Mucosa of stomach (tissue), 1 donor: Measurements from ENCODE around the gene CGNL1.

ENCODE experiments used
- H3K27me3 ChIP-seq: one replicate; pipeline ENCODE4 v1.7.0; 2013; ENCODE audit warnings: mild to moderate bottlenecking, low read length; ENCODE audit not compliant: control insufficient read depth, insufficient read depth
- H3K36me3 ChIP-seq: one replicate; pipeline ENCODE4 v1.7.0; 2013; ENCODE audit warnings: low read length; ENCODE audit not compliant: control insufficient read depth, insufficient read depth
- H3K4me1 ChIP-seq: one replicate; pipeline ENCODE4 v1.7.0; 2013; ENCODE audit warnings: mild to moderate bottlenecking, low read length; ENCODE audit not compliant: control insufficient read depth, insufficient read depth
- H3K4me3 ChIP-seq: one replicate; pipeline ENCODE4 v1.7.0; 2013; ENCODE audit warnings: low read length
- H3K9ac ChIP-seq: one replicate; pipeline ENCODE4 v1.7.0; 2013; ENCODE audit warnings: mild to moderate bottlenecking, low read length, moderate library complexity
- H3K9me3 ChIP-seq: one replicate; pipeline ENCODE4 v1.7.0; 2013; ENCODE audit warnings: mild to moderate bottlenecking, low read length, moderate library complexity; ENCODE audit not compliant: control insufficient read depth
- donor health status: Pancreatic carcinoma.

Gene CGNL1

DNA sequence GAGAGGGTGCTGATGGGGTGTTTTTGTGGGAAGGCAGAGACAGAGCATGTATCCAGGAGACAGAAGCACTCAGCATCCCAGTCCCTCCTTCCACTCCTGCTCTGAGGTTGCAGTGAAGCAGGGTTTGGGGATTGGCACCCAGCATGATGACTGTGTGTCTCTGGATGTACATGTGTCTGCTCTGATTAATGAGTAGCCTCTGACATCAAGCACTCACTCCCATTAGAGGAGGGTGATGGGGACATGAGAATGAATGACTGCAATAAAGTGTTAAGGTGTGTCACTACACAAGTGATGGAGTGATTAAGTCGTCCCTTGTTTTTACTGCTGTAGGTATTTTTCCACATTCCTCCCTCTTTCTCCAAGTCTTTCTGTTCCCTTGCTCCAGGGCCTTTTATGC is 205.8 kb downstream of the CGNL1 start:
- no peaks in the 10 kb centered on the region for H3K9me3 ChIP-seq
- no peak overlapping the region for H3K4me3 ChIP-seq
- H3K4me1 ChIP-seq, result peaks cover 46% of the 10 kb centered on the region
- H3K27me3 ChIP-seq, result no peaks in the 10 kb centered on the region
- H3K9ac ChIP-seq, result no peak overlapping the region
- H3K36me3 ChIP-seq, result no peaks in the 10 kb centered on the region

DNA sequence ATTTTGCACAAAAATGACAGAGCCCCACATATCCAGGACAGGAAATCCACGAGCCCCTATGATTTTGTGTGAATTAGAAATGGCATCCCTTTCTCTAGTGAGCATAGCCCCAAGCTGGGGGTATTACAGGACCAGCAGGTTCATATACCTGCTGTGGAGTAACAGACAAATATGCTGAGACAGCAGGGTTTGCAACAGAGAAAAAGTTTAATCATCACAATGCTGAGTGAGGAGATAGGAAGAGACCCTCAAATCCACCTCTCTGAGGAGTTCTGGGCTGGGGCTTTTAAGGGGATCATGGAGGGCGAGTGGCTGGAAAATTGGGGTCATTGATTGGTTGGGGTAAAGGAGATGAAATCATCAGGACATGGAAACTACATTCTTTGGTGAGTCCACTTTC is 207.0 kb downstream of the CGNL1 start:
- H3K4me3 ChIP-seq, result no peak overlapping the region
- H3K36me3 ChIP-seq, result no peaks in the 10 kb centered on the region
- no peak overlapping the region for H3K9ac ChIP-seq
- no peaks in the 10 kb centered on the region for H3K27me3 ChIP-seq
- H3K4me1 ChIP-seq, result peaks cover 56% of the 10 kb centered on the region
- no peaks in the 10 kb centered on the region for H3K9me3 ChIP-seq

- Histone ChIP-seq H3K27me3 (no peaks in the 10 kb centered on the region), H3K36me3 (no peaks in the 10 kb centered on the region), H3K9me3 (no peaks in the 10 kb centered on the region), H3K4me1 (peaks cover 56% of the 10 kb centered on the region), H3K4me3 (no peak overlapping the region), H3K9ac (no peak overlapping the region)
Measured at GRCh38 chr15:57583720-57584119, 207.4 kb downstream of the CGNL1 start.

- peaks cover 58% of the 10 kb centered on the region for H3K4me1 ChIP-seq
- no peaks in the 10 kb centered on the region for H3K27me3 ChIP-seq
- H3K4me3 ChIP-seq, result no peak overlapping the region
- no peaks in the 10 kb centered on the region for H3K36me3 ChIP-seq
- H3K9ac ChIP-seq, result no peak overlapping the region
- H3K9me3 ChIP-seq, result no peaks in the 10 kb centered on the region
Measured at GRCh38 chr15:57586661-57587424, 210.5 kb downstream of the CGNL1 start.

DNA sequence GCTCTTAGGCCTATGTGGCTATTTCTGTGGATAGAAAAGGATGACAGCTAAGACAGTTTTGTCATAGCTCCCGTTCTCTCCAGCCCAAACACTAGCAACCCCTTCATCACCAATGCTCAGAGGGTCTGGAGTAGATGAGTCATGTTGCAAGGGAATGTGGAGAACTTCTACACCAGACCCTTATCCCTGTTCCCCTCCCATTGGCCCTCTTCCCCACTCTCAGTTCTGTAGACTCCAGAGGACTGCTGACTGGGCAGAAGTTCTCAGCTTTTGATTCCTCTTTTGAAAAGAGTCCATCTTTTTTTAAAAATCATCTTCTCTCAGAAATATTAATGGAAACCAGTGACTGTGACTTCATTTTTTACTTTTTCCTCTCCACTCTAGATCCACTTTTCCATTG is 213.0 kb downstream of the CGNL1 start:
- no peaks in the 10 kb centered on the region for H3K36me3 ChIP-seq
- H3K4me3 ChIP-seq, result no peak overlapping the region
- H3K27me3 ChIP-seq, result no peaks in the 10 kb centered on the region
- no peak overlapping the region for H3K9ac ChIP-seq
- H3K9me3 ChIP-seq, result no peaks in the 10 kb centered on the region
- peaks cover 56% of the 10 kb centered on the region for H3K4me1 ChIP-seq

GRCh38 chr15:57589754-57590153 is 213.4 kb downstream of the CGNL1 start:
- no peaks in the 10 kb centered on the region for H3K9me3 ChIP-seq
- no peaks in the 10 kb centered on the region for H3K36me3 ChIP-seq
- no peak overlapping the region for H3K4me3 ChIP-seq
- peaks cover 56% of the 10 kb centered on the region for H3K4me1 ChIP-seq
- H3K9ac ChIP-seq, result no peak overlapping the region
- H3K27me3 ChIP-seq, result no peaks in the 10 kb centered on the region

DNA sequence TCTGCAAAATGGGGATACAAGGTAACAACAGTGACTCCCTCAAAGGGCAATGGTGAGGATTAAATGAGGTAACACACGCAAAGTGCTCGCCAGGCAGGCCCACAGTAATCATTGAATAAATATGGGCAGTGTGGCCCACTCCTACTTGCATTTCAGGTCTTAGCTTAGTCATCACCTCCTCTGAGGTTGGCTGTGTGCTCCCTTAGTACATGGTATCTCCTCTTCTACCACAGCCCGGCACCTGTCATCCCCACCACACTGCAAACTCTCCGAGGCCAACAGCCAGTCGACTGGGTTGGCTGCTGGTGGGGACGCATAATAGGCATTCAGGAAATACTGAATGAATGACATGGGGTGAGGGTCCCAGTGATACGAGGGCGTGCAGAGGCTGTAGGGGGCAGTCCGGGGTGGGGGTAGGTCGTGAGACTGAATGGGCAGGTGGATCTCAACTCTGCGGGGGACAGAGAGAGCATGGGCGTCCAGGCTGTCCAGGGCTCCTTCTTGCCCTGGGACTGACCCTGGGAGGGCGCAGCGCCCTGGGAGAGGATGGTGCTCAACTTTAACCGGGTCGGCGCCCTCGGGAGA is 215.0 kb downstream of the CGNL1 start:
- Histone ChIP-seq H3K27me3 (no peaks in the 10 kb centered on the region), H3K9me3 (no peaks in the 10 kb centered on the region), H3K9ac (peak overlapping the region; percentile 62), H3K4me3 (peak overlapping the region; percentile 65), H3K36me3 (no peaks in the 10 kb centered on the region), H3K4me1 (peaks cover 63% of the 10 kb centered on the region)

DNA sequence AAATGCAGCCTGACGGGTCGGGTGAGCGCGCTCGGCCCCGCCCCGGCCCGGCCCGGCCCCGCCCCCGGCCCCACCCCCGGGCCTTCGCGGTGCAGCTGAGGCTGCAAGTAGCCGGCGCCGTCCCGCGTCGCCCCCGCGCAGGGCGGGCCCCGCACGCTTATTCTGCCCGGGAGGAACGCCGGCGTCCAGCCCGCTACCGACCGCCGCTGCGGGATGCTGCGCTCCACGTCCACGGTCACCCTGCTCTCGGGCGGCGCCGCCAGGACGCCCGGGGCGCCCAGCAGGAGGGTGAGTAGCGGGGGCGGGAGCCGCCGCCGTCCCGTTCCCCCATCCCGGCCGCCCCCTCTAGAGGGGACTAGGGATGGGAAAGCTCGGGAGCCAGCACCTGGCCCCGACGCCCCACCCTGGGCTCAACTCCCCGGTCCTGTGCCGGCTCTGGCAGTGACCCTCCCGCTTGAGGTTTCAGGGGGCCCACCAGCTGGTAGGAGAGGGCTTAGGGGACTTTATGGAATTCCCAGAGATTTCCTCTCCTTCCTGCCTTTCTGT is 215.6 kb downstream of the CGNL1 start, which contains the start of gene MYZAP:
MYZAP (plus strand) TSS at position 83 of the 546 bp plus-strand sequence; CDS start at position 214, 131 bp downstream.
- Histone ChIP-seq H3K4me1 (peaks cover 63% of the 10 kb centered on the region), H3K27me3 (no peaks in the 10 kb centered on the region), H3K9ac (peak within 1 kb of the TSS; percentile 77), H3K4me3 (peak within 1 kb of the TSS; percentile 65), H3K9me3 (no peaks in the 10 kb centered on the region), H3K36me3 (no peaks in the 10 kb centered on the region)

- Histone ChIP-seq H3K9me3 (no peaks in the 10 kb centered on the region), H3K9ac (peak overlapping the region; percentile 77), H3K4me1 (peaks cover 66% of the 10 kb centered on the region)
Measured at GRCh38 chr15:57592426-57592825, 216.1 kb downstream of the CGNL1 start.

DNA sequence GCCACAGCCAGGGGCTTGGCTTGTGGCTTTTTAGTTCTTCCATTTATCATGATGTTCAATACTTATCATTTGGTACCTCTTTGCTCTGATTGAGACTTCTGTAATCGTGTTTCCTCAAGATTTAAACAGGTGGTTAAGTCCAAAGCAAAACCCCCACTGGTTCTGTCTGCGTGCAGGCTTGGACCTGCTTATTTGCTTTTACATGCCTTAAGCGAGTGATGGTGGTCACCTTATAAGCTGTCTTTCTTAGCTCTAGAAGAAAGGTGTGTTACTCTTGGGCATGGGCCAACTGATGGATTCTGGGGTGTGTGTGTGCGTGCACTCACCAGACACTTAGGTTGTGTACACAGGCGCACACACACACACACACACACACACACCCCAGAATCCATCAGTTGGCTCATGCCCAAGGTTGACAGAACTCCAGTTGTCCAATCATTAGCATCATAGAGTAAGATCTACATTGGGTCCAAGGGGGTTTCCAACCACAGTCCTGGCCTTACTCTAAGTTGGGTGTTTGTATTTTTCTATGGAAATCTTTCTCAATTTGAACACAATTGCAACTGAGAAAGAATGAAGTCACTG is 216.6 kb downstream of the CGNL1 start:
- peak overlapping the region; percentile 77 for H3K9ac ChIP-seq
- no peaks in the 10 kb centered on the region for H3K36me3 ChIP-seq
- no peaks in the 10 kb centered on the region for H3K9me3 ChIP-seq
- H3K4me1 ChIP-seq, result peaks cover 66% of the 10 kb centered on the region
- H3K27me3 ChIP-seq, result no peaks in the 10 kb centered on the region
- H3K4me3 ChIP-seq, result peak overlapping the region; percentile 40

More at GRCh38 chr15:57592426-57592825, 216.1 kb downstream of the CGNL1 start:
- peak overlapping the region; percentile 40 for H3K4me3 ChIP-seq
- no peaks in the 10 kb centered on the region for H3K36me3 ChIP-seq
- no peaks in the 10 kb centered on the region for H3K27me3 ChIP-seq

GRCh38 chr15:57594479-57594878 is 218.2 kb downstream of the CGNL1 start:
- Histone ChIP-seq H3K27me3 (no peaks in the 10 kb centered on the region), H3K4me1 (peaks cover 63% of the 10 kb centered on the region), H3K9me3 (no peaks in the 10 kb centered on the region), H3K4me3 (no peak overlapping the region), H3K36me3 (no peaks in the 10 kb centered on the region), H3K9ac (no peak overlapping the region)
